Esophagus squamous epithelium (tissue), 5 donors: ENCODE measurements around the gene CRTAP. TPM values are rescaled to one million over a fixed set of nuclear protein-coding genes. Genes with fewer than 3 reads are reported as not detected.
A peak's percentile ranks its signal among the peaks of the same experiment; 100 is the strongest.

Experiments
- DNase-seq: peaks from one replicate; lab custom pipeline; 2025; lab: John Stamatoyannopoulos, UW
- H3K27ac ChIP-seq, 4 donors: fragments of 200-600 bp; sonication (generic); one replicate each; pipeline ENCODE4 v1.5.1; 2016 to 2019; ENCODE audit warnings: mild to moderate bottlenecking in 1 of 4
- H3K27me3 ChIP-seq, 4 donors: fragments of 200-600 bp; sonication (generic); 1 replicate in 3 of 4; 2 replicates in 1 of 4; pipeline versions ENCODE4 v1.5.1 to v1.6.0; 2017 to 2021; ENCODE audit warnings: antibody characterized with exemption in 1 of 4
- H3K36me3 ChIP-seq, 3 donors: fragments of 200-600 bp; sonication (generic); one replicate each; pipeline ENCODE4 v1.5.1; 2016 to 2019
- H3K4me1 ChIP-seq, 3 donors: fragments of 200-600 bp; sonication (generic); one replicate each; pipeline ENCODE4 v1.5.1; 2017 to 2019
- H3K4me3 ChIP-seq, 4 donors: fragments of 200-600 bp; sonication (generic); 1 replicate in 3 of 4; 2 replicates in 1 of 4; pipeline ENCODE4 v1.5.1; 2016 to 2019; ENCODE audit warnings: mild to moderate bottlenecking in 2 of 4, moderate library complexity in 1 of 4
- H3K9me3 ChIP-seq, 3 donors: fragments of 200-600 bp; sonication (generic); one replicate each; pipeline ENCODE4 v1.5.1; 2016 to 2019
- CTCF ChIP-seq, 6 experiments: fragments of 450-650 bp in 4 of 6; fragments of 200-600 bp in 2 of 6; sonication (generic) in 2 of 6; IDR thresholded peaks; one replicate each; pipeline ENCODE4 v1.5.1; 2016 to 2019; ENCODE audit warnings: antibody characterized with exemption in 6 of 6, mild to moderate bottlenecking in 4 of 6, moderate library complexity in 4 of 6
- POLR2A ChIP-seq, 4 donors: fragments of 450-650 bp; IDR thresholded peaks; one replicate each; pipeline ENCODE4 v1.6.1; 2017; ENCODE audit warnings: antibody characterized with exemption in 4 of 4, mild to moderate bottlenecking in 4 of 4, moderate library complexity in 3 of 4
- WGBS, 2 donors: methylation state at CpG; one replicate each; pipeline ENCODE4 v1.1.5; 2018; 5-methylcytosine and 5-hydroxymethylcytosine counted together
- intact Hi-C: fragments of 100-400 bp; cut with DNase I; formaldehyde crosslinking; loops from one replicate; pipeline ENCODE4 v1.15.0; 2022
- total RNA-seq, 4 donors: library from RNA; depleted of rRNA; stranded (reverse); fragments of >200 nt; gene quantifications; one replicate each; pipeline ENCODE4 v1.1.0, GENCODE V29; 2016
- donor health status: DM: yes; HTN: yes; CAD: no.

CRTAP gene
- total RNA-seq, 4 donors from 2014 or later, result 67.1 to 159 (median 90.9) TPM

- no peak overlapping the region for H3K27ac ChIP-seq
- no peak for TF ChIP-seq CTCF (IDR thresholded peaks at IDR 0.05)
- TF ChIP-seq POLR2A (IDR thresholded peaks at IDR 0.05), result no peak
- no peaks in the 10 kb centered on the region for H3K27me3 ChIP-seq
- no peak overlapping the region for H3K4me3 ChIP-seq
- H3K9me3 ChIP-seq, result no peaks in the 10 kb centered on the region
- DNase-seq, result no peak
- WGBS, 2 donors, result 87 to 96% methylated on average over 1 of the region's 1 CpG
- H3K4me1 ChIP-seq, result no peaks in the 10 kb centered on the region
- intact Hi-C loops, result no loop called here
- H3K36me3 ChIP-seq, result no peaks in the 10 kb centered on the region
These were observed 51.6 kb downstream of the CRTAP start for GRCh38 chr3:33165372-33165771.

- Histone ChIP-seq H3K9me3 (no peaks in the 10 kb centered on the region), H3K27me3 (no peaks in the 10 kb centered on the region), H3K27ac (no peak overlapping the region), H3K36me3 (no peaks in the 10 kb centered on the region), H3K4me1 (no peaks in the 10 kb centered on the region), H3K4me3 (no peak overlapping the region)
- intact Hi-C loops, result no loop called here
- no peak for DNase-seq
- TF ChIP-seq CTCF (IDR thresholded peaks at IDR 0.05) (no peak), POLR2A (IDR thresholded peaks at IDR 0.05) (no peak)
- WGBS, 2 donors, result 86 to 94% methylated on average over 2 of the region's 2 CpGs
These were observed 52.3 kb downstream of the CRTAP start for GRCh38 chr3:33166095-33166494.

- H3K27me3 ChIP-seq, result no peaks in the 10 kb centered on the region
- no peak overlapping the region for H3K4me3 ChIP-seq
- no peak for TF ChIP-seq POLR2A (IDR thresholded peaks at IDR 0.05)
- TF ChIP-seq CTCF (IDR thresholded peaks at IDR 0.05), result no peak
- no peak for DNase-seq
- no peaks in the 10 kb centered on the region for H3K36me3 ChIP-seq
- no peaks in the 10 kb centered on the region for H3K9me3 ChIP-seq
- no peaks in the 10 kb centered on the region for H3K4me1 ChIP-seq
- intact Hi-C loops, result no loop called here
- 60 to 100% methylated on average over 1 to 2 of the region's 3 CpGs for WGBS, 2 donors
- peak overlapping the region in 2 of 4 donors; percentile 6 to 40 for H3K27ac ChIP-seq
These were observed 53.5 kb downstream of the CRTAP start for GRCh38 chr3:33167284-33167683.

GRCh38 chr3:33167716-33168336 lies 54.0 kb downstream of the CRTAP start:
- H3K27me3 ChIP-seq, result no peaks in the 10 kb centered on the region
- 60% methylated on average over 3 of the region's 3 CpGs for WGBS, 2 donors
- TF ChIP-seq POLR2A (IDR thresholded peaks at IDR 0.05) (no peak), CTCF (IDR thresholded peaks at IDR 0.05) (no peak)
- no peak for DNase-seq
- no peaks in the 10 kb centered on the region for H3K4me1 ChIP-seq
- peak overlapping the region in 2 of 4 donors; percentile 6 to 40 for H3K27ac ChIP-seq
- intact Hi-C loops, result no loop called here
- no peaks in the 10 kb centered on the region for H3K36me3 ChIP-seq
- no peak overlapping the region for H3K4me3 ChIP-seq
- no peaks in the 10 kb centered on the region for H3K9me3 ChIP-seq

GRCh38 chr3:33170531-33170930 lies 56.7 kb downstream of the CRTAP start:
- no peaks in the 10 kb centered on the region for H3K27me3 ChIP-seq
- intact Hi-C loops, result no loop called here
- no peak for TF ChIP-seq POLR2A (IDR thresholded peaks at IDR 0.05)
- WGBS, 2 donors, result 91 to 94% methylated on average over 4 of the region's 6 CpGs
- no peak overlapping the region for H3K4me3 ChIP-seq
- H3K4me1 ChIP-seq, result no peaks in the 10 kb centered on the region
- no peak overlapping the region for H3K27ac ChIP-seq
- no peaks in the 10 kb centered on the region for H3K9me3 ChIP-seq
- DNase-seq, result no peak
- no peaks in the 10 kb centered on the region for H3K36me3 ChIP-seq
